ENCODE results near the gene NBAS. TPM values are rescaled to one million over a fixed set of nuclear protein-coding genes. Genes with fewer than 3 reads are reported as not detected.

Gene NBAS
- total and polyA plus RNA-seq, 9 of the 15 experiments (the other 6 are each of a cell fraction or from before 2014, with no cell fraction given) = 15.3 to 94.4 (median 69.9) TPM

DNA sequence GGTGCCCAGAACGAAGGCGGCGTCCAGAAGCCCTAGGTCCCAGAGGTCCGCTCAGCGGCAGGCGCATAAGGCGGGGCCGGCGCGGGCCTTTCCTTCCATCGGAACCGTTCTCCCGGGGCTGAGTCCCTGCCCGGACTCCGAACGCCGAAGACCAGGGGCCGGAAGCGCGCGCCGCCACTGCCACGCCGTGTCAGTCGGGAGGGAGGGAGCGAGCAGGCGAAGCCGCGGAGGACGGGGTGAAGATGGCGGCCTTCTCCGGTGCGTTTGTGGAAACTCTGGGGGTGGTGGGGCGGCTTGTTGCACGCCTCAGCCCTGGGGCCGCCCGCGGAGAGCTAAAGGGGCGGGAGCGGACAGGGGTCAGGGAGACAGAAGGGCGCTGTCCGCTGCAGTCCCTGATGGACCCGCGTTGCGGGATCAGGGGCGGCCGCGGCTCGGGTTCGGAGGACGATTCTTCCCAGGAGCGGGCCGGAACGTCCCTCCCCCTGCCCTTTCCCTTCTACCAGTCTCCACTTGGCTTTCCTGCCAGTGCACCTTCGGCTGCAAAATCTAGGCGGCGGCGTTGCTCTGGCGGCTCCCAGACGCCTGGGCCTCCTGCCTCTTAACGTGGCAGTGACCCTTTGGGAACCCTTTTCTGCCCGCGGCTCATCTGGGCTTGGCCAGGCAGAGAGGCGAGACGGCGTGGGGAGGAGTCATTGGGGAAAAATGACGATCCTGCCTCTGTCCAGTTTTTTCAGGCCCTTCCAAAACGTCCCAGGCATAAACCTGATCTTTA, 30.7 kb upstream of the NBAS start, which contains the start of gene DDX1 (continued):
- TF ChIP-seq CHD7 (IDR thresholded peaks at IDR 0.05; ENCODE audit: low read depth, low read length) = no peak
- TF ChIP-seq ELF1 (tag; IDR thresholded peaks at IDR 0.05) = peak; percentile 77
- peak; percentile 39; the same call in 1 of the 2 replicates for TF ChIP-seq GABPB2 (CRISPR knock-in tag; conservative IDR thresholded peaks at IDR 0.05)
- TF ChIP-seq ZNF695 (CRISPR knock-in tag; IDR thresholded peaks at IDR 0.05) = no peak
- TF ChIP-seq OTX1 (CRISPR knock-in tag; IDR thresholded peaks at IDR 0.05) = peak; percentile 51; the same call in 1 of the 2 replicates
- TF ChIP-seq ZC3H11A (IDR thresholded peaks at IDR 0.05; ENCODE audit: low read depth, low read length) = no peak
- 0 out of 2 replicates have a peak, but pooled peaks have one; percentile 41 for TF ChIP-seq TEAD4 (IDR thresholded peaks at IDR 0.05; ENCODE audit: low read length)
- TF ChIP-seq TEAD4 (CRISPR knock-in tag; IDR thresholded peaks at IDR 0.05; ENCODE audit: borderline replicate concordance) = peak; percentile 75; the same call in 1 of the 2 replicates
- TF ChIP-seq ZNF347 (CRISPR knock-in tag; IDR thresholded peaks at IDR 0.05; ENCODE audit: low read depth) = no peak
- TF ChIP-seq ZNF785 (CRISPR knock-in tag; IDR thresholded peaks at IDR 0.05) = no peak
- no peak for TF ChIP-seq MCM5 (IDR thresholded peaks at IDR 0.05; ENCODE audit: low read depth)
- TF ChIP-seq ZNF644 (tag; IDR thresholded peaks at IDR 0.05; ENCODE audit: low read depth) = no peak
- TF ChIP-seq ZNF740 (CRISPR knock-in tag; IDR thresholded peaks at IDR 0.05) = no peak; the same call in 1 of the 2 replicates
- TF ChIP-seq ZNF740 (tag; IDR thresholded peaks at IDR 0.05) = no peak
- TF ChIP-seq RBM14 (IDR thresholded peaks at IDR 0.05; ENCODE audit: borderline replicate concordance, insufficient read depth, low read depth, low read length) = no peak
- peak; percentile 95 for TF ChIP-seq PHF8 (IDR thresholded peaks at IDR 0.05; ENCODE audit: borderline replicate concordance, low read length)

Data from K562 (cell line).